Measurements from ENCODE around the gene L3MBTL4.

DNA sequence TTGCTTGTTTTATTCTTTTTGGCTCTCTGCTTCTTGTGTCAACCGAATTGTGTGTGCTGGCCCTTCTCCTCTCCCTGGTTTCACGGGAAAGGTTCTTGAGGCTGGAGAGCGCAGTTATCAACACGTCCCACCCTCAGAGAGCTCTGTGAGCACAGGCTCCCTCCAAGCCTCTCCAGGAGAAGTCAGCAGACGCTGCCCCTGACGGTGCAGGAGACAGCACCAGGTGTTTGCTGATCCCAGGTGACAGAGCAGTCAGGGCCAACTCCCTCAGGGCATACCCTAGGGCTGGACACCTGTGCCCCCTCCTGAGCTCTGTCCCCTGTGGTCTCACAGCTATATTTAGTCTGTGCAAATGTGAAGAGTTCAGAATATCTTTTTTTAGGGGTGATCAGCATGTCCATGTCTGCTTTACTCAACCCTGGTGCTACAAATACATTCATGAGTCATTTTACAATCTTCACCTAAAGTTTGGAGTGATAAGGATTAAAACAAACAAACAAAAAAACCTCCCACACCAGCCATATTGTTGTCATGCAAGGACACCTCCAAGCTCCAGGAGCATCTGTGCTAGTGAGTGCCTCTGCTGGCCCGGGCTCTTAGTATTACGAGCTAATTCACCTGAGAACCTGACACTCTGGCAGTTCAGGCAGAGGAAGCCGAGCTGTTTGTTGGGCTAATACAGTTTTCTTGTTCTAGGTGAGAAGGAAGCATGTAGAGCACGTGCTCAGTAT lies 453.4 kb downstream of the L3MBTL4 start:
- TF ChIP-seq, protein P1, sequence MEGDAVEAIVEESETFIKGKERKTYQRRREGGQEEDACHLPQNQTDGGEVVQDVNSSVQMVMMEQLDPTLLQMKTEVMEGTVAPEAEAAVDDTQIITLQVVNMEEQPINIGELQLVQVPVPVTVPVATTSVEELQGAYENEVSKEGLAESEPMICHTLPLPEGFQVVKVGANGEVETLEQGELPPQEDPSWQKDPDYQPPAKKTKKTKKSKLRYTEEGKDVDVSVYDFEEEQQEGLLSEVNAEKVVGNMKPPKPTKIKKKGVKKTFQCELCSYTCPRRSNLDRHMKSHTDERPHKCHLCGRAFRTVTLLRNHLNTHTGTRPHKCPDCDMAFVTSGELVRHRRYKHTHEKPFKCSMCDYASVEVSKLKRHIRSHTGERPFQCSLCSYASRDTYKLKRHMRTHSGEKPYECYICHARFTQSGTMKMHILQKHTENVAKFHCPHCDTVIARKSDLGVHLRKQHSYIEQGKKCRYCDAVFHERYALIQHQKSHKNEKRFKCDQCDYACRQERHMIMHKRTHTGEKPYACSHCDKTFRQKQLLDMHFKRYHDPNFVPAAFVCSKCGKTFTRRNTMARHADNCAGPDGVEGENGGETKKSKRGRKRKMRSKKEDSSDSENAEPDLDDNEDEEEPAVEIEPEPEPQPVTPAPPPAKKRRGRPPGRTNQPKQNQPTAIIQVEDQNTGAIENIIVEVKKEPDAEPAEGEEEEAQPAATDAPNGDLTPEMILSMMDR (IDR thresholded peaks at IDR 0.05), result no peak
- no peak for TF ChIP-seq POLR2A (IDR thresholded peaks at IDR 0.05)
